ENCODE results near the gene LBX2. TPM values are rescaled to one million over a fixed set of nuclear protein-coding genes. Genes with fewer than 3 reads are reported as not detected.

The LBX2 gene
- total RNA-seq, 1 experiment from 2014 or later, result 11.4 TPM

DNA sequence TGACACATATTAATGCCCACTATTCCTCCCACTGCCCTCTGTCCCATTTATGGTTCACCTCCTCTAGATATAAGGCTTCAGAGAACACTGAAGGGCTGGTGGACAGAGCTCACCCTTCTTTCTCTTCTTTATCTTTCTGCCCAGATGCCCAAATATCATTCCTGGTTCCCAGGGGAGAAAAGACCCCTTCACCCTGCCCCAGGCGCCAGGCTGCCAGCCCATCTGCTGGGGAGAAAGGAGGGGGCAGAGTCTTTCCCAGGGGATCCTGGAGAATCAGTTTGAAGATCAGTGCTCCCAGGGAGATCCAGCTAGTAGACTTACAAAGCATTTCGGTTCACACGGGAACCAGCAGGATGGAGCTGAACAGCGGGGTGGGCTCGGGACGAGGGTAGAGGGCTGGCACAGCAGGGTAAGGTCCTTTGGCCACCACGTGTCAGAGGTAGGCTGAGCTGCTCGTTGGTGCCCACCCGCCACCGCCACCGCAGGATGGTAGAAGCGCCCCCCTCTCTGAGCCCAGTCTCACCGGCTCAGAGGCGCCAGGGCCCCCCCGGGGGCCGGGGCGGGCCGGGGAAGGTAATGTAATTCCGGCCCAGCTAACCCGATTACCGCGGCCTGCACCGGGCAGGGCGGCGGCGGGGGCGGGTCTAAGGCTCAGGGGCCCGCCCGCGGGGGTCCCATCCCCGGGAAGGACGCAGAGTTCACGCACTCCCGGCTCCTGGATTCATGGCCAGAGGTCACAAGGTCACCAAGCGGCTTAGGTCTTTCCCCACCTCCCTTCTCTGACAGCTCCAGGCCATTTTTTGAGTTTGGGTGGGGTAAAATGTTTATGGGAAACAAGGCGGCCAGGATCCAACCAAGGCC is 13.6 kb upstream of the LBX2 start:
- Mint-ChIP-seq H3K36me3 (ENCODE audit: insufficient read depth, unreplicated experiment) (peaks cover 8% of the 10 kb centered on the region), H3K27ac (ENCODE audit: unreplicated experiment) (no peak overlapping the region), H3K4me3 (ENCODE audit: unreplicated experiment) (no peak overlapping the region), H3K27me3 (ENCODE audit: insufficient read depth, unreplicated experiment) (peaks cover 3% of the 10 kb centered on the region), H3K4me1 (ENCODE audit: low read depth, unreplicated experiment) (peaks cover 8% of the 10 kb centered on the region), H3K9me3 (ENCODE audit: unreplicated experiment) (no peaks in the 10 kb centered on the region)
- Histone ChIP-seq H3K36me3 (ENCODE audit: control insufficient read depth, insufficient read depth, low read length) (no peaks in the 10 kb centered on the region), H3K9me3 (no peaks in the 10 kb centered on the region), H3K4me1 (0 out of 2 replicates have a peak, but pooled peaks cover 8% of the 10 kb centered on the region), H3K4me3 (ENCODE audit: low read depth, low read length) (no peak overlapping the region), H3K27me3 (replicated peaks; ENCODE audit: control insufficient read depth, insufficient read depth, low read length) (no peaks in the 10 kb centered on the region)
- TF ChIP-seq, protein P1, sequence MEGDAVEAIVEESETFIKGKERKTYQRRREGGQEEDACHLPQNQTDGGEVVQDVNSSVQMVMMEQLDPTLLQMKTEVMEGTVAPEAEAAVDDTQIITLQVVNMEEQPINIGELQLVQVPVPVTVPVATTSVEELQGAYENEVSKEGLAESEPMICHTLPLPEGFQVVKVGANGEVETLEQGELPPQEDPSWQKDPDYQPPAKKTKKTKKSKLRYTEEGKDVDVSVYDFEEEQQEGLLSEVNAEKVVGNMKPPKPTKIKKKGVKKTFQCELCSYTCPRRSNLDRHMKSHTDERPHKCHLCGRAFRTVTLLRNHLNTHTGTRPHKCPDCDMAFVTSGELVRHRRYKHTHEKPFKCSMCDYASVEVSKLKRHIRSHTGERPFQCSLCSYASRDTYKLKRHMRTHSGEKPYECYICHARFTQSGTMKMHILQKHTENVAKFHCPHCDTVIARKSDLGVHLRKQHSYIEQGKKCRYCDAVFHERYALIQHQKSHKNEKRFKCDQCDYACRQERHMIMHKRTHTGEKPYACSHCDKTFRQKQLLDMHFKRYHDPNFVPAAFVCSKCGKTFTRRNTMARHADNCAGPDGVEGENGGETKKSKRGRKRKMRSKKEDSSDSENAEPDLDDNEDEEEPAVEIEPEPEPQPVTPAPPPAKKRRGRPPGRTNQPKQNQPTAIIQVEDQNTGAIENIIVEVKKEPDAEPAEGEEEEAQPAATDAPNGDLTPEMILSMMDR (IDR thresholded peaks at IDR 0.05; ENCODE audit: insufficient read depth in 1 of 2, low read depth in 1 of 2, low read length in 1 of 2, severe bottlenecking in 1 of 2, unreplicated experiment in 1 of 2), result no peak
- no TSS peak for BruUV-seq (replicated peaks)
- ChIA-PET CTCF (interaction anchor here (1.4 kb wide), 1 partner anchor 19 kb away, joined by 4 read pairs; no protein-coding TSS in a partner anchor), POLR2A (no interaction called here)
- DNase-seq, result peak in 1 of 2 experiments; percentile 27
- intact Hi-C loops (cut with micrococcal nuclease; ENCODE audit: unreplicated experiment), result no loop called here

GRCh38 chr2:74511104-74511989 is 11.9 kb upstream of the LBX2 start:
- Histone ChIP-seq H3K36me3 (ENCODE audit: control insufficient read depth, insufficient read depth, low read length) (no peaks in the 10 kb centered on the region), H3K9me3 (no peaks in the 10 kb centered on the region), H3K4me3 (ENCODE audit: low read depth, low read length) (no peak overlapping the region), H3K4me1 (peaks cover 12% of the 10 kb centered on the region), H3K27me3 (replicated peaks; ENCODE audit: control insufficient read depth, insufficient read depth, low read length) (no peaks in the 10 kb centered on the region)
- no TSS peak for BruUV-seq (replicated peaks)
- Mint-ChIP-seq H3K27ac (ENCODE audit: unreplicated experiment) (no peak overlapping the region), H3K9me3 (ENCODE audit: unreplicated experiment) (no peaks in the 10 kb centered on the region), H3K4me3 (ENCODE audit: unreplicated experiment) (no peak overlapping the region), H3K27me3 (ENCODE audit: insufficient read depth, unreplicated experiment) (no peaks in the 10 kb centered on the region), H3K4me1 (ENCODE audit: low read depth, unreplicated experiment) (peaks cover 13% of the 10 kb centered on the region), H3K36me3 (ENCODE audit: insufficient read depth, unreplicated experiment) (peaks cover 24% of the 10 kb centered on the region)
- CTCF ChIA-PET, result interaction anchor here (1.4 kb wide), 1 partner anchor 21 kb away, joined by 4 read pairs; no protein-coding TSS in a partner anchor
- intact Hi-C loops (cut with micrococcal nuclease; ENCODE audit: unreplicated experiment), result no loop called here
- peak in 1 of 2 experiments; percentile 26 for DNase-seq
- TF ChIP-seq, protein P1 (IDR thresholded peaks at IDR 0.05; ENCODE audit: insufficient read depth in 1 of 2, low read depth in 1 of 2, low read length in 1 of 2, severe bottlenecking in 1 of 2, unreplicated experiment in 1 of 2), result no peak
- POLR2A ChIA-PET, result no interaction called here

DNA sequence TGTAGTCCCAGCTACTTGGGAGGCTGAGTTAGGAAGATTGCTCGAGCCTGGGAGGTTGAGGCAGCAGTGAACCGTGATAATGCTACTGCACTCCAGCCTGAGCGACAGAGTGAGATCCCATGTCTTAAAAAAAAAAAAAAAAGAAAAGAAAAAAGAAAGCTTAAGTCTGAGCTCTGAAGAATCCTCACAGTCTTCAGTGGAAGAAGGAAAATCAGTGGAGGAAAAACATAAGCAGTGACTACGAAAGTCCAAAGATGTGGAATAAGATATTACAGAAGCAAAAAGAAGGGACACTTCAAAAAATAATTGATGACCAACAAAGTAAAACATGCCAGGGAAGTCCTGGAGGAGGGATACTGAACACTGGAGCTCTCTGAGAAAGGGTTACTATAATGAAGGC is 10.9 kb upstream of the LBX2 start:
- CTCF ChIA-PET, result interaction anchor here (0.7 kb wide), 1 partner anchor 52 kb away, joined by 4 read pairs; the partner anchor contains the start of gene WBP1
- intact Hi-C loops (cut with micrococcal nuclease; ENCODE audit: unreplicated experiment), result no loop called here
- Histone ChIP-seq H3K36me3 (ENCODE audit: control insufficient read depth, insufficient read depth, low read length) (0 out of 2 replicates have a peak, but pooled peaks cover 2% of the 10 kb centered on the region), H3K4me1 (peaks cover 19% of the 10 kb centered on the region), H3K27me3 (replicated peaks; ENCODE audit: control insufficient read depth, insufficient read depth, low read length) (no peaks in the 10 kb centered on the region), H3K4me3 (ENCODE audit: low read depth, low read length) (no peak overlapping the region), H3K9me3 (no peaks in the 10 kb centered on the region)
- Mint-ChIP-seq H3K4me1 (ENCODE audit: low read depth, unreplicated experiment) (peaks cover 15% of the 10 kb centered on the region), H3K4me3 (ENCODE audit: unreplicated experiment) (no peak overlapping the region), H3K27me3 (ENCODE audit: insufficient read depth, unreplicated experiment) (no peaks in the 10 kb centered on the region), H3K36me3 (ENCODE audit: insufficient read depth, unreplicated experiment) (peaks cover 27% of the 10 kb centered on the region), H3K27ac (ENCODE audit: unreplicated experiment) (no peak overlapping the region), H3K9me3 (ENCODE audit: unreplicated experiment) (no peaks in the 10 kb centered on the region)
- no TSS peak for BruUV-seq (replicated peaks)
- TF ChIP-seq, protein P1 (IDR thresholded peaks at IDR 0.05; ENCODE audit: insufficient read depth in 1 of 2, low read depth in 1 of 2, low read length in 1 of 2, severe bottlenecking in 1 of 2, unreplicated experiment in 1 of 2), result no peak
- POLR2A ChIA-PET, result interaction anchor here (0.7 to 1.1 kb wide), 2 partner anchors 12 to 16 kb away, joined by 3 read pairs; partner anchors contain the start of gene DQX1
- no peak for DNase-seq
